Chondrocyte (in vitro differentiated cells): ENCODE measurements around the gene TENM3. TPM values are rescaled to one million over a fixed set of nuclear protein-coding genes. Genes with fewer than 3 reads are reported as not detected.

ENCODE experiments used
- DNase-seq: peaks from one replicate; pipeline ENCODE4 v3.0.0; 2021; ENCODE audit warnings: mixed read lengths, low spot score
- H3K27ac Mint-ChIP-seq: one replicate; pipeline ENCODE4 v1.8.0; 2021; ENCODE audit warnings: mild to moderate bottlenecking, moderate library complexity, mixed read lengths; ENCODE audit not compliant: unreplicated experiment
- H3K27me3 Mint-ChIP-seq: 2 replicates; pipeline ENCODE4 v1.8.0; 2021; ENCODE audit warnings: low read depth, mixed read lengths
- H3K36me3 Mint-ChIP-seq: 2 replicates; pipeline ENCODE4 v1.8.0; 2021; ENCODE audit warnings: low read depth, mixed read lengths
- H3K4me1 Mint-ChIP-seq: 2 replicates; pipeline ENCODE4 v1.8.0; 2021; ENCODE audit warnings: low read depth, mild to moderate bottlenecking, mixed read lengths
- H3K4me3 Mint-ChIP-seq: one replicate; pipeline ENCODE4 v1.8.0; 2021; ENCODE audit warnings: mild to moderate bottlenecking, moderate library complexity, mixed read lengths; ENCODE audit not compliant: unreplicated experiment
- H3K9me3 Mint-ChIP-seq: 2 replicates; pipeline ENCODE4 v1.8.0; 2021; ENCODE audit warnings: low read depth, mixed read lengths
- CTCF ChIP-seq: fragments of 200-600 bp; sonication (generic); IDR thresholded peaks from 2 replicates; pipeline ENCODE4 v1.5.0; 2021; ENCODE audit warnings: antibody characterized with exemption, mild to moderate bottlenecking, moderate library complexity
- total RNA-seq: library from RNA; stranded (reverse); gene quantifications from 3 replicates; pipeline ENCODE4 v1.2.1, GENCODE V29; 2021

Gene TENM3
- total RNA-seq, 1 donor from 2014 or later = 87.6 TPM

- H3K4me3 Mint-ChIP-seq = no peak overlapping the region
- DNase-seq = no peak
- no peak overlapping the region for H3K27ac Mint-ChIP-seq
- no peaks in the 10 kb centered on the region for H3K27me3 Mint-ChIP-seq
- peaks cover 11% of the 10 kb centered on the region for H3K9me3 Mint-ChIP-seq
- no peak for TF ChIP-seq CTCF
- H3K36me3 Mint-ChIP-seq = peaks cover 4% of the 10 kb centered on the region
- H3K4me1 Mint-ChIP-seq = peaks cover 8% of the 10 kb centered on the region
These were observed 275.2 kb downstream of the TENM3 start for GRCh38 chr4:182518421-182518820.

- peaks cover 11% of the 10 kb centered on the region for H3K9me3 Mint-ChIP-seq
- no peak for DNase-seq
- no peak for TF ChIP-seq CTCF
- H3K4me3 Mint-ChIP-seq = no peak overlapping the region
- no peak overlapping the region for H3K27ac Mint-ChIP-seq
- peaks cover 8% of the 10 kb centered on the region for H3K4me1 Mint-ChIP-seq
- peaks cover 4% of the 10 kb centered on the region for H3K36me3 Mint-ChIP-seq
- H3K27me3 Mint-ChIP-seq = no peaks in the 10 kb centered on the region
These were observed 276.3 kb downstream of the TENM3 start for GRCh38 chr4:182519528-182519927.

- DNase-seq = no peak
- Mint-ChIP-seq H3K4me3 (no peak overlapping the region), H3K27ac (no peak overlapping the region)
These were observed 277.8 kb downstream of the TENM3 start for GRCh38 chr4:182521011-182521410.

GRCh38 chr4:182528819-182529218 lies 285.6 kb downstream of the TENM3 start:
- H3K27me3 Mint-ChIP-seq = no peaks in the 10 kb centered on the region
- H3K4me1 Mint-ChIP-seq = peaks cover 32% of the 10 kb centered on the region
- H3K36me3 Mint-ChIP-seq = peaks cover 6% of the 10 kb centered on the region
- no peak for DNase-seq
- TF ChIP-seq CTCF = no peak
- H3K9me3 Mint-ChIP-seq = no peaks in the 10 kb centered on the region
- H3K27ac Mint-ChIP-seq = no peak overlapping the region
- H3K4me3 Mint-ChIP-seq = no peak overlapping the region

More at GRCh38 chr4:182521011-182521410, 277.8 kb downstream of the TENM3 start:
- Mint-ChIP-seq H3K36me3 (peaks cover 4% of the 10 kb centered on the region), H3K9me3 (peaks cover 7% of the 10 kb centered on the region), H3K4me1 (peaks cover 8% of the 10 kb centered on the region), H3K27me3 (no peaks in the 10 kb centered on the region)
- TF ChIP-seq CTCF = no peak

GRCh38 chr4:182530451-182530850 lies 287.2 kb downstream of the TENM3 start:
- H3K4me3 Mint-ChIP-seq = no peak overlapping the region
- peak overlapping the region; percentile 73 for H3K27ac Mint-ChIP-seq

More at GRCh38 chr4:182530451-182530850, 287.2 kb downstream of the TENM3 start:
- Mint-ChIP-seq H3K4me1 (peaks cover 37% of the 10 kb centered on the region), H3K27me3 (no peaks in the 10 kb centered on the region), H3K36me3 (peaks cover 5% of the 10 kb centered on the region), H3K9me3 (no peaks in the 10 kb centered on the region)
- no peak for DNase-seq
- TF ChIP-seq CTCF = no peak
